Measurements from ENCODE around the gene ZNF423. TPM values are rescaled to one million over a fixed set of nuclear protein-coding genes. Genes with fewer than 3 reads are reported as not detected.
A peak's percentile ranks its signal among the peaks of the same experiment; 100 is the strongest.
"Not testable (repeated sequence)": the region's sequence is repeated elsewhere in the genome, so short reads cannot be mapped to it uniquely, and the experiment has no call there.

Gene ZNF423
- total and polyA plus RNA-seq, 9 of the 15 experiments (the other 6 are each of a cell fraction or from before 2014, with no cell fraction given) = not detected

DNA sequence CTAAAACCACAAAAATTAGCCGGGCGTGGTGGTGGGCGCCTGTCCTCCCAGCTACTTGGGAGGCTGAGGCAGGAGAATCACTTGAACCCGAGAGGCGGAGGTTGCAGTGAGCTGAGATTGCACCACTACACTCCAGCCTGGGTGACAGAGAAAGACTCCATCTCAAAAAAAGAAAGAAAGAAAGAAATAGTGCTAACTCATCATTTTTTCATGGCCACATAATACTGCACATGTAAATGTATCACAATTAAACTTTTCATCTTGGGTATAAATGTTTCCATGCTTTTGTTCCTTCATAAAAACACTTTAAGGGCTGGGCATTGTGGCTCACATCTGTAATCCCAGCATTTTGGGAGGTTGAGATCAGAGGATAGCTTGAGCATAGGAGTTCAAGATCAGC lies 15.9 kb upstream of the ZNF423 start:
- H3K9me3 ChIP-seq (replicated peaks; ENCODE audit: control insufficient read depth, insufficient read depth, low read depth, low read length); H3K4me1 ChIP-seq (replicated peaks in 1 of 2; ENCODE audit: control insufficient read depth in 2 of 2, insufficient read depth in 2 of 2, low read length in 2 of 2); FAIRE-seq; DNase-seq (ENCODE audit: extremely low read depth in 1 of 4, low spot score in 3 of 4); H3K79me2 ChIP-seq (ENCODE audit: control insufficient read depth, insufficient read depth, low read length); H3K4me3 ChIP-seq; ATAC-seq; H3K27ac ChIP-seq (ENCODE audit: extremely low read depth, low read depth, low read length); intact Hi-C loops (cut with micrococcal nuclease); H3K36me3 ChIP-seq (ENCODE audit: control insufficient read depth, insufficient read depth, low read length); H3K9ac ChIP-seq (ENCODE audit: insufficient read depth in 1 of 2, low read depth in 2 of 2, low read length in 2 of 2); in situ Hi-C loops (cut with MboI); CTCF ChIA-PET (ENCODE audit: low intra/inter-chr PET ratio); H3K9me1 ChIP-seq (ENCODE audit: control insufficient read depth, insufficient read depth, low read length); H2AFZ ChIP-seq (ENCODE audit: low read depth, low read length); H3K4me2 ChIP-seq (ENCODE audit: insufficient read depth, low read length); BruUV-seq (replicated peaks): not testable (repeated sequence)
- Histone ChIP-seq H3K27me3 (ENCODE audit: control insufficient read depth in 2 of 2, insufficient read depth in 2 of 2, low read length in 2 of 2) (peaks cover 19 to 53% of the 10 kb centered on the region in 2 experiments), H4K20me1 (replicated peaks; ENCODE audit: control insufficient read depth, insufficient read depth, low read length) (peaks cover 11% of the 10 kb centered on the region; the same call in 1 of the 2 replicates)
- 0% methylated on average over 3 of the region's 5 CpGs for WGBS (ENCODE audit: insufficient coverage, low coverage, missing lambda C conversion rate)
- POLR2A ChIA-PET = interaction anchor here (1.1 kb wide), 1 partner anchor 11 kb away, joined by 3 read pairs; no protein-coding TSS in a partner anchor
- TF ChIP-seq MAFK (IDR thresholded peaks at IDR 0.05; ENCODE audit: low read length) = peak; percentile 89
- TF ChIP-seq MAFG (tag; conservative IDR thresholded peaks at IDR 0.05) = peak; percentile 92
- peak; percentile 91 for TF ChIP-seq C11orf30 (IDR thresholded peaks at IDR 0.05; ENCODE audit: low read depth)
- peak; percentile 96 for TF ChIP-seq ZNF316 (IDR thresholded peaks at IDR 0.05)
- peak; percentile 85 for TF ChIP-seq MAFF (IDR thresholded peaks at IDR 0.05; ENCODE audit: low read length)

DNA sequence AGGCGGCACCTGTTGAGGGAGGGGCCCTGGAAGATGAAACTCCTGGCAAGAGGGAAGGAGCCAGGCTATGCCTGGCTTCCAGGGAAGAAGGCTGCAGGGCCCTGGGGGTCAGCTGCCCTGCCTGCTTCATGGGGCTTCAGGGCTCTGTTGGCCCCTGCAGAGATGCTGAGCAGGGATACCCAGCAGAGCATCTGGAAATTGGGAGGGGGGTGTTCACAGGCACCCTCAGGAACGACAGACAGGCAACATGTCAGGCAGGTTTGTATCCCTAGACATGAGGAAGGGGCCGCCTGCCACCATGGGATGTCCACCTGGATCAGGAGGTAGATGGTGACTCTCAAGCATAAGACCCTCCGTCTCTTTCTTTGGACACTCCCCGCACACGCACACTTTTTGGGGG lies 13.8 kb upstream of the ZNF423 start:
- BruUV-seq (replicated peaks) = no TSS peak
- CTCF ChIA-PET (ENCODE audit: low intra/inter-chr PET ratio) = no interaction called here
- TF ChIP-seq RBM34 (IDR thresholded peaks at IDR 0.05; ENCODE audit: borderline replicate concordance, insufficient read depth, low read length) (no peak), NFATC3 (IDR thresholded peaks at IDR 0.05) (no peak), TRIM28 (IDR thresholded peaks at IDR 0.05) (no peak), ZNF717 (CRISPR knock-in tag; IDR thresholded peaks at IDR 0.05) (no peak), ZBTB8A (IDR thresholded peaks at IDR 0.05; ENCODE audit: partially characterized antibody) (no peak), PTTG1 (tag; IDR thresholded peaks at IDR 0.05; ENCODE audit: low read depth) (no peak)
- TF ChIP-seq, protein P1, sequence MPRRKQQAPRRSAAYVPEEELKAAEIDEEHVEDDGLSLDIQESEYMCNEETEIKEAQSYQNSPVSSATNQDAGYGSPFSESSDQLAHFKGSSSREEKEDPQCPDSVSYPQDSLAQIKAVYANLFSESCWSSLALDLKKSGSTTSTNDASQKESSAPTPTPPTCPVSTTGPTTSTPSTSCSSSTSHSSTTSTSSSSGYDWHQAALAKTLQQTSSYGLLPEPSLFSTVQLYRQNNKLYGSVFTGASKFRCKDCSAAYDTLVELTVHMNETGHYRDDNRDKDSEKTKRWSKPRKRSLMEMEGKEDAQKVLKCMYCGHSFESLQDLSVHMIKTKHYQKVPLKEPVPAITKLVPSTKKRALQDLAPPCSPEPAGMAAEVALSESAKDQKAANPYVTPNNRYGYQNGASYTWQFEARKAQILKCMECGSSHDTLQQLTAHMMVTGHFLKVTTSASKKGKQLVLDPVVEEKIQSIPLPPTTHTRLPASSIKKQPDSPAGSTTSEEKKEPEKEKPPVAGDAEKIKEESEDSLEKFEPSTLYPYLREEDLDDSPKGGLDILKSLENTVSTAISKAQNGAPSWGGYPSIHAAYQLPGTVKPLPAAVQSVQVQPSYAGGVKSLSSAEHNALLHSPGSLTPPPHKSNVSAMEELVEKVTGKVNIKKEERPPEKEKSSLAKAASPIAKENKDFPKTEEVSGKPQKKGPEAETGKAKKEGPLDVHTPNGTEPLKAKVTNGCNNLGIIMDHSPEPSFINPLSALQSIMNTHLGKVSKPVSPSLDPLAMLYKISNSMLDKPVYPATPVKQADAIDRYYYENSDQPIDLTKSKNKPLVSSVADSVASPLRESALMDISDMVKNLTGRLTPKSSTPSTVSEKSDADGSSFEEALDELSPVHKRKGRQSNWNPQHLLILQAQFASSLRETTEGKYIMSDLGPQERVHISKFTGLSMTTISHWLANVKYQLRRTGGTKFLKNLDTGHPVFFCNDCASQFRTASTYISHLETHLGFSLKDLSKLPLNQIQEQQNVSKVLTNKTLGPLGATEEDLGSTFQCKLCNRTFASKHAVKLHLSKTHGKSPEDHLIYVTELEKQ (CRISPR knock-in tag; IDR thresholded peaks at IDR 0.05) = no peak
- TF ChIP-seq, protein P2, sequence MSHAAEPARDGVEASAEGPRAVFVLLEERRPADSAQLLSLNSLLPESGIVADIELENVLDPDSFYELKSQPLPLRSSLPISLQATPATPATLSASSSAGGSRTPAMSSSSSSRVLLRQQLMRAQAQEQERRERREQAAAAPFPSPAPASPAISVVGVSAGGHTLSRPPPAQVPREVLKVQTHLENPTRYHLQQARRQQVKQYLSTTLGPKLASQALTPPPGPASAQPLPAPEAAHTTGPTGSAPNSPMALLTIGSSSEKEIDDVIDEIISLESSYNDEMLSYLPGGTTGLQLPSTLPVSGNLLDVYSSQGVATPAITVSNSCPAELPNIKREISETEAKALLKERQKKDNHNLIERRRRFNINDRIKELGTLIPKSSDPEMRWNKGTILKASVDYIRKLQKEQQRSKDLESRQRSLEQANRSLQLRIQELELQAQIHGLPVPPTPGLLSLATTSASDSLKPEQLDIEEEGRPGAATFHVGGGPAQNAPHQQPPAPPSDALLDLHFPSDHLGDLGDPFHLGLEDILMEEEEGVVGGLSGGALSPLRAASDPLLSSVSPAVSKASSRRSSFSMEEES (CRISPR knock-in tag; IDR thresholded peaks at IDR 0.05) = no peak

More for the DNA sequence above, 13.8 kb upstream of the ZNF423 start:
- no peak overlapping the region for H3K4me2 ChIP-seq (ENCODE audit: insufficient read depth, low read length)
- WGBS (ENCODE audit: insufficient coverage, low coverage, missing lambda C conversion rate) = 1% methylated on average over 6 of the region's 6 CpGs
- ATAC-seq (no peak), FAIRE-seq (no peak), DNase-seq (ENCODE audit: extremely low read depth in 1 of 4, low spot score in 3 of 4) (no peak)
- no peak overlapping the region for H3K4me3 ChIP-seq
- peaks cover 21 to 58% of the 10 kb centered on the region in 2 experiments for H3K27me3 ChIP-seq (ENCODE audit: control insufficient read depth in 2 of 2, insufficient read depth in 2 of 2, low read length in 2 of 2)
- no peaks in the 10 kb centered on the region for H3K4me1 ChIP-seq (replicated peaks in 1 of 2; ENCODE audit: control insufficient read depth in 2 of 2, insufficient read depth in 2 of 2, low read length in 2 of 2)
- in situ Hi-C loops (cut with MboI) = no loop called here
- H3K36me3 ChIP-seq (ENCODE audit: control insufficient read depth, insufficient read depth, low read length) = no peaks in the 10 kb centered on the region
- no peaks in the 10 kb centered on the region for H3K9me1 ChIP-seq (ENCODE audit: control insufficient read depth, insufficient read depth, low read length)
- peaks cover 11% of the 10 kb centered on the region; the same call in 1 of the 2 replicates for H4K20me1 ChIP-seq (replicated peaks; ENCODE audit: control insufficient read depth, insufficient read depth, low read length)
- H3K27ac ChIP-seq (ENCODE audit: extremely low read depth, low read depth, low read length) = no peak overlapping the region
- H3K79me2 ChIP-seq (ENCODE audit: control insufficient read depth, insufficient read depth, low read length) = no peaks in the 10 kb centered on the region
- H3K9me3 ChIP-seq (replicated peaks; ENCODE audit: control insufficient read depth, insufficient read depth, low read depth, low read length) = no peaks in the 10 kb centered on the region
- H3K9ac ChIP-seq (ENCODE audit: insufficient read depth in 1 of 2, low read depth in 2 of 2, low read length in 2 of 2) = no peak overlapping the region
- intact Hi-C loops (cut with micrococcal nuclease) = no loop called here
- POLR2A ChIA-PET = no interaction called here
- H2AFZ ChIP-seq (ENCODE audit: low read depth, low read length) = no peak overlapping the region
